HepG2 (cell line): ENCODE data around the gene FAM83F. TPM values are rescaled to one million over a fixed set of nuclear protein-coding genes. Genes with fewer than 3 reads are reported as not detected.

ENCODE experiments used
- ATAC-seq: fragments of 200-7000 bp; cut with Tn5 transposase; 3 replicates; pipeline ENCODE4 v1.9.1; 2020; ENCODE audit warnings: mild to moderate bottlenecking, moderate library complexity
- BruUV-seq: library from RNA; stranded (reverse); fragments of 400-500 nt; replicated peaks from 2 replicates; lab custom pipeline; 2021; lab: Mats Ljungman, UMichigan
- CTCF ChIA-PET: fragments of 300-600 bp; formaldehyde crosslinking; extraction: SDS; loops from one replicate; lab custom pipeline; 2021; ENCODE audit warnings: low total read pairs, inconsistent platforms, low intra/inter-chr PET ratio; lab: Yijun Ruan, JAX
- POLR2A ChIA-PET: fragments of 350-600 bp; sonication (Branson Sonifier 250); formaldehyde crosslinking; loops from one replicate; lab custom pipeline; 2020; ENCODE audit warnings: antibody characterized with exemption, inconsistent platforms; lab: Yijun Ruan, JAX
- DNase-seq: peaks from one replicate; pipeline ENCODE4 v3.0.0-alpha.2; 2015; ENCODE audit warnings: low spot score
- FAIRE-seq: peaks from 3 replicates; lab custom pipeline; 2011; peaks lifted over from hg19 to GRCh38; lab: Jason Lieb, UNC
- H2AFZ ChIP-seq: one replicate; pipeline ENCODE4 v1.6.1; 2011; ENCODE audit warnings: low read length, inconsistent platforms
- H3K27ac ChIP-seq: fragments of 300-600 bp; 3 replicates; pipeline ENCODE4 v1.8.0; 2011; ENCODE audit warnings: mixed run types, mild to moderate bottlenecking, mixed read lengths, low read length, inconsistent platforms; ENCODE audit not compliant: insufficient read depth; ENCODE audit errors: extremely low read length
- H3K27me3 ChIP-seq, 2 experiments: fragments of 200-600 bp in 1 of 2; 2 replicates in 1 of 2; 3 replicates in 1 of 2; pipeline versions ENCODE4 v1.6.0 to v1.8.0; 2011; ENCODE audit warnings: low read length in 2 of 2, mild to moderate bottlenecking in 2 of 2, moderate library complexity in 2 of 2, inconsistent platforms in 1 of 2; ENCODE audit not compliant: insufficient read depth in 2 of 2, control insufficient read depth in 1 of 2
- H3K36me3 ChIP-seq, 2 experiments: fragments of 200-600 bp in 1 of 2; replicated peaks in 1 of 2; 2 replicates in 1 of 2; 3 replicates in 1 of 2; pipeline versions ENCODE4 v1.5.1 to v1.8.0; 2011; ENCODE audit warnings: low read length in 2 of 2, inconsistent platforms in 1 of 2; ENCODE audit not compliant: insufficient read depth in 2 of 2, control insufficient read depth in 1 of 2
- H3K4me1 ChIP-seq: 2 replicates; pipeline ENCODE4 v1.5.1; 2012; ENCODE audit warnings: low read length, inconsistent platforms; ENCODE audit not compliant: insufficient read depth
- H3K4me2 ChIP-seq: 2 replicates; pipeline ENCODE4 v1.6.0; 2011; ENCODE audit warnings: low read depth, low read length, inconsistent platforms
- H3K4me3 ChIP-seq, 3 experiments: fragments of 200-600 bp in 1 of 3; sonication (generic), shearing (Covaris generic) in 1 of 3; replicated peaks in 1 of 3; 2 replicates each; pipeline ENCODE4 v1.5.1; 2011 to 2016; ENCODE audit warnings: low read length in 3 of 3, inconsistent platforms in 2 of 3, low read depth in 2 of 3, mild to moderate bottlenecking in 2 of 3, control low read depth in 1 of 3, mixed read lengths in 1 of 3; ENCODE audit not compliant: insufficient read depth in 1 of 3
- H3K79me2 ChIP-seq: one replicate; pipeline ENCODE4 v1.6.1; 2011; ENCODE audit warnings: low read length, inconsistent platforms; ENCODE audit not compliant: insufficient read depth
- H3K9ac ChIP-seq: 2 replicates; pipeline ENCODE4 v1.6.0; 2011; ENCODE audit warnings: mild to moderate bottlenecking, low read depth, low read length, inconsistent platforms; ENCODE audit not compliant: insufficient read depth
- H3K9me3 ChIP-seq: 2 replicates; pipeline ENCODE4 v1.5.1; 2012; ENCODE audit warnings: mild to moderate bottlenecking, low read length
- H4K20me1 ChIP-seq: 2 replicates; pipeline ENCODE4 v1.6.0; 2011; ENCODE audit warnings: inconsistent platforms, mild to moderate bottlenecking, low read length, moderate library complexity; ENCODE audit not compliant: insufficient read depth
- DNMT3B ChIP-seq: conservative IDR thresholded peaks from 2 replicates; pipeline ENCODE4 v1.6.1; 2016; ENCODE audit warnings: missing biosample characterization, control low read depth
- ISX ChIP-seq: sonication (generic); formaldehyde crosslinking; conservative IDR thresholded peaks from 2 replicates; pipeline ENCODE4 v1.5.0; 2020; ENCODE audit warnings: missing genetic modification reagents
- MZF1 ChIP-seq: sonication (generic); formaldehyde crosslinking; IDR thresholded peaks from 2 replicates; pipeline ENCODE4 v1.8.1; 2023; ENCODE audit warnings: mild to moderate bottlenecking, missing genetic modification reagents, borderline replicate concordance
- NFYC ChIP-seq: IDR thresholded peaks from 2 replicates; pipeline ENCODE4 v1.6.1; 2016; ENCODE audit warnings: missing genetic modification reagents, missing compliant biosample characterization
- WGBS: methylation state at CpG from one replicate; pipeline ENCODE4 v1.1.6; 2017; ENCODE audit warnings: low lambda C conversion rate; 5-methylcytosine and 5-hydroxymethylcytosine counted together
- in situ Hi-C: cut with HindIII; loops from 2 replicates; pipeline ENCODE4 v1.10.0; 2017; ENCODE audit warnings: low pct_unique_long_range_greater_than_20kb; ENCODE audit not compliant: extremely low pct_ligation_motif_present
- intact Hi-C: fragments of 100-400 bp; cut with micrococcal nuclease; formaldehyde crosslinking; loops from one replicate; pipeline ENCODE4 v1.10.0; 2022; ENCODE audit not compliant: unreplicated experiment
- polyA plus RNA-seq, 8 experiments: library from polyadenylated mRNA; depleted of rRNA in 3 of 8; stranded (reverse) in 7 of 8; unstranded in 1 of 8; fragments of >200 nt; fragmentation: Illumina TruSeq in 4 of 8; extraction: Trizol in 4 of 8; gene quantifications; 2 replicates each; pipeline versions ENCODE4 v1.2.1 to v1.2.3, GENCODE V29; 2011 to 2016; ENCODE audit warnings: low read depth in 4 of 8, missing spikeins in 1 of 8, mixed read lengths in 1 of 8; ENCODE audit not compliant: insufficient read depth in 1 of 8
- total RNA-seq, 5 experiments: library from RNA; depleted of rRNA; stranded (reverse); fragments of >200 nt; fragmentation: Illumina TruSeq; extraction: Trizol; gene quantifications; 2 replicates each; pipeline ENCODE4 v1.2.3, GENCODE V29; 2016; ENCODE audit warnings: low read depth in 1 of 5
- TF ChIP-seq, protein P1 (sequence below): sonication (generic); formaldehyde crosslinking; IDR thresholded peaks from 2 replicates; pipeline ENCODE4 v1.8.1; 2023; ENCODE audit warnings: mild to moderate bottlenecking, missing genetic modification reagents
- TF ChIP-seq, protein P2 (sequence below): sonication (generic); formaldehyde crosslinking; IDR thresholded peaks from 2 replicates; pipeline ENCODE4 v1.4.0; 2020; ENCODE audit warnings: missing genetic modification reagents
- TF ChIP-seq, protein P3 (sequence below): sonication (generic); formaldehyde crosslinking; IDR thresholded peaks from 2 replicates; pipeline ENCODE4 v1.4.0; 2020; ENCODE audit warnings: missing genetic modification reagents, borderline replicate concordance

The FAM83F gene
- total and polyA plus RNA-seq, 2 of the 13 experiments (the other 11 are each of a cell fraction or from before 2014, with no cell fraction given) = not detected

DNA sequence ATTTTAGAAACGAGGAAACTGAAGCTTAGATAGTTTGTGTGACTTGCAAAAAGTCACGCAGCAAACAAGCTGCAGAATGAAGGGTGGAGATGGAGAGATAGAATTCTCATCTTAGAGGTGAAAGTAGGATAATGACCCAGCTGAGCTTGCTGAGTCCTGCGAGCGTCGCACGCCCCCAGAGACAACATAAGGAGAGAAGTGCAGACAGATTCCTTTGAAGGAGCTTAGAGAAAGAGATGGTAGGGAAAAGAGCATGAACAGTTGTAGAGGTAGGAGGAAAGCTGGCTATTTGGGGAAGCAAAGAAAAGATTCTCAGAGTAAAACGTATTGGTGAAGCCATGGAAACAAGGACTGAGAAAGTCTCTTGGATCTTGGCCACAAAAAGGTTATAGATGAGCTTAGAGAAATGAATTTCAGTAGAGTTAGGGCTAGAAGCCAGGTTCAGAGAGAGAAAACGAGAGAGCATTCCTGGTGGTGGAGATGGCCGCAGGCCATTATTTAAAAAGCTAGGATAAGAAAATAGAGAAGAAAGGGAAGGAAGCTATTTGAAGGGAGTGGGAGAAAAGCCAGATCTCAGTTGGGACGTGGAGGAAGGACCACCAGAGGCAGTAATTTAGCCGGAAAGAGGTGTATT, 44.8 kb downstream of the FAM83F start (continued):
- TF ChIP-seq, protein P1, sequence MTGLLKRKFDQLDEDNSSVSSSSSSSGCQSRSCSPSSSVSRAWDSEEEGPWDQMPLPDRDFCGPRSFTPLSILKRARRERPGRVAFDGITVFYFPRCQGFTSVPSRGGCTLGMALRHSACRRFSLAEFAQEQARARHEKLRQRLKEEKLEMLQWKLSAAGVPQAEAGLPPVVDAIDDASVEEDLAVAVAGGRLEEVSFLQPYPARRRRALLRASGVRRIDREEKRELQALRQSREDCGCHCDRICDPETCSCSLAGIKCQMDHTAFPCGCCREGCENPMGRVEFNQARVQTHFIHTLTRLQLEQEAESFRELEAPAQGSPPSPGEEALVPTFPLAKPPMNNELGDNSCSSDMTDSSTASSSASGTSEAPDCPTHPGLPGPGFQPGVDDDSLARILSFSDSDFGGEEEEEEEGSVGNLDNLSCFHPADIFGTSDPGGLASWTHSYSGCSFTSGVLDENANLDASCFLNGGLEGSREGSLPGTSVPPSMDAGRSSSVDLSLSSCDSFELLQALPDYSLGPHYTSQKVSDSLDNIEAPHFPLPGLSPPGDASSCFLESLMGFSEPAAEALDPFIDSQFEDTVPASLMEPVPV (CRISPR knock-in tag) = no peak
- TF ChIP-seq NFYC (CRISPR knock-in tag) (no peak), MZF1 (no peak)
- TF ChIP-seq, protein P2, sequence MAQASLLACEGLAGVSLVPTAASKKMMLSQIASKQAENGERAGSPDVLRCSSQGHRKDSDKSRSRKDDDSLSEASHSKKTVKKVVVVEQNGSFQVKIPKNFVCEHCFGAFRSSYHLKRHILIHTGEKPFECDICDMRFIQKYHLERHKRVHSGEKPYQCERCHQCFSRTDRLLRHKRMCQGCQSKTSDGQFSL (CRISPR knock-in tag) = no peak

DNA sequence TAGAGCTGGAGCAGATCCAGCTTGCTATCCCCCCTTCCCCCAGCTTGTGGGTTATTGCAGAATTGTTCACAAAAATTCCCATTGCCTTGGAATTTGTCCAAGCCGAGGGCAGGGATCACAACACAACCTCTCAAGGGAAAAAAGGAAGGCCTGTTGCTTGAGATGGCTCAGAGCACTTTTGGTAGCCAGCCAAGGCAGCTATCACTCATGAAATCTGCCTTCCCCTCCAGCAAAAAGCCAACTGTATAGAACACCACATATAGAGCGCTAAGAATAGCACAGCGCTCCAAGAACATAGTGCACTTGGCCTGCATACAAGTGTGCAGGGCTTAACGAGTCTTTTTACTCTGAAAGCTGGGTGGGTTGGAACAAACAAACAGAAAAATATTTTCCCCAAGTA, 46.2 kb downstream of the FAM83F start:
- ChIA-PET CTCF (no interaction called here), POLR2A (interaction anchor here (1.3 kb wide), 1 partner anchor 521 kb away, joined by 3 read pairs; no protein-coding TSS in a partner anchor)
- Histone ChIP-seq H4K20me1 (no peaks in the 10 kb centered on the region), H2AFZ (no peak overlapping the region), H3K4me1 (peaks cover 26% of the 10 kb centered on the region), H3K27ac (no peak overlapping the region), H3K4me2 (no peak overlapping the region), H3K79me2 (peaks cover 6% of the 10 kb centered on the region), H3K36me3 (no peaks in the 10 kb centered on the region), H3K27me3 (peaks cover 0 to 19% of the 10 kb centered on the region in 2 experiments; a peak in 3 of 5 replicates), H3K4me3 (no peak overlapping the region), H3K9ac (no peak overlapping the region), H3K9me3 (no peaks in the 10 kb centered on the region)
- in situ Hi-C loops (no loop called here), intact Hi-C loops (loop anchor here (5.0 kb wide), 2 partner anchors 136 to 306 kb away; partner anchors contain the start of genes ADSL and TNRC6B)
- TF ChIP-seq DNMT3B (CRISPR knock-in tag) = no peak
- TF ChIP-seq ISX = no peak
- TF ChIP-seq, protein P3, sequence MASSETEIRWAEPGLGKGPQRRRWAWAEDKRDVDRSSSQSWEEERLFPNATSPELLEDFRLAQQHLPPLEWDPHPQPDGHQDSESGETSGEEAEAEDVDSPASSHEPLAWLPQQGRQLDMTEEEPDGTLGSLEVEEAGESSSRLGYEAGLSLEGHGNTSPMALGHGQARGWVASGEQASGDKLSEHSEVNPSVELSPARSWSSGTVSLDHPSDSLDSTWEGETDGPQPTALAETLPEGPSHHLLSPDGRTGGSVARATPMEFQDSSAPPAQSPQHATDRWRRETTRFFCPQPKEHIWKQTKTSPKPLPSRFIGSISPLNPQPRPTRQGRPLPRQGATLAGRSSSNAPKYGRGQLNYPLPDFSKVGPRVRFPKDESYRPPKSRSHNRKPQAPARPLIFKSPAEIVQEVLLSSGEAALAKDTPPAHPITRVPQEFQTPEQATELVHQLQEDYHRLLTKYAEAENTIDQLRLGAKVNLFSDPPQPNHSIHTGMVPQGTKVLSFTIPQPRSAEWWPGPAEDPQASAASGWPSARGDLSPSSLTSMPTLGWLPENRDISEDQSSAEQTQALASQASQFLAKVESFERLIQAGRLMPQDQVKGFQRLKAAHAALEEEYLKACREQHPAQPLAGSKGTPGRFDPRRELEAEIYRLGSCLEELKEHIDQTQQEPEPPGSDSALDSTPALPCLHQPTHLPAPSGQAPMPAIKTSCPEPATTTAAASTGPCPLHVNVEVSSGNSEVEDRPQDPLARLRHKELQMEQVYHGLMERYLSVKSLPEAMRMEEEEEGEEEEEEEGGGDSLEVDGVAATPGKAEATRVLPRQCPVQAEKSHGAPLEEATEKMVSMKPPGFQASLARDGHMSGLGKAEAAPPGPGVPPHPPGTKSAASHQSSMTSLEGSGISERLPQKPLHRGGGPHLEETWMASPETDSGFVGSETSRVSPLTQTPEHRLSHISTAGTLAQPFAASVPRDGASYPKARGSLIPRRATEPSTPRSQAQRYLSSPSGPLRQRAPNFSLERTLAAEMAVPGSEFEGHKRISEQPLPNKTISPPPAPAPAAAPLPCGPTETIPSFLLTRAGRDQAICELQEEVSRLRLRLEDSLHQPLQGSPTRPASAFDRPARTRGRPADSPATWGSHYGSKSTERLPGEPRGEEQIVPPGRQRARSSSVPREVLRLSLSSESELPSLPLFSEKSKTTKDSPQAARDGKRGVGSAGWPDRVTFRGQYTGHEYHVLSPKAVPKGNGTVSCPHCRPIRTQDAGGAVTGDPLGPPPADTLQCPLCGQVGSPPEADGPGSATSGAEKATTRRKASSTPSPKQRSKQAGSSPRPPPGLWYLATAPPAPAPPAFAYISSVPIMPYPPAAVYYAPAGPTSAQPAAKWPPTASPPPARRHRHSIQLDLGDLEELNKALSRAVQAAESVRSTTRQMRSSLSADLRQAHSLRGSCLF = no peak
- no peak for DNase-seq
- ATAC-seq = no peak
- WGBS = 4% methylated on average over 3 of the region's 4 CpGs
- BruUV-seq = no TSS peak
- no peak for FAIRE-seq
